Mesenchymal stem cell (in vitro differentiated cells and primary cell): Measurements from ENCODE around the gene SAXO1.

Experiments used
- DNase-seq: peaks from one replicate; pipeline ENCODE4 v3.0.0-alpha.2; 2013
- H2AFZ ChIP-seq: one replicate; pipeline ENCODE4 v1.6.1; 2013; ENCODE audit warnings: low read depth, mild to moderate bottlenecking, control low read depth, inconsistent platforms, low read length, moderate library complexity
- H2AK5ac ChIP-seq: 2 replicates; pipeline ENCODE4 v1.6.1; 2013; ENCODE audit warnings: low read length, moderate library complexity, mild to moderate bottlenecking, inconsistent platforms; ENCODE audit not compliant: severe bottlenecking
- H2BK120ac ChIP-seq: one replicate; pipeline ENCODE4 v1.6.1; 2013; ENCODE audit warnings: low read depth, mild to moderate bottlenecking, inconsistent platforms, low read length, moderate library complexity
- H2BK12ac ChIP-seq, 2 experiments: one replicate each; pipeline ENCODE4 v1.6.1; 2013; ENCODE audit warnings: inconsistent platforms in 2 of 2, low read length in 2 of 2, mild to moderate bottlenecking in 2 of 2, moderate library complexity in 2 of 2, control low read depth in 1 of 2
- H2BK15ac ChIP-seq: one replicate; pipeline ENCODE4 v1.6.1; 2013; ENCODE audit warnings: mild to moderate bottlenecking, low read depth, inconsistent platforms; ENCODE audit not compliant: poor library complexity, severe bottlenecking
- H2BK5ac ChIP-seq: 2 replicates; pipeline ENCODE4 v1.6.1; 2013; ENCODE audit warnings: low read depth, mild to moderate bottlenecking, low read length, control low read depth, inconsistent platforms; ENCODE audit not compliant: poor library complexity, severe bottlenecking
- H3K14ac ChIP-seq, 2 experiments: one replicate each; pipeline ENCODE4 v1.6.1; 2013; ENCODE audit warnings: inconsistent platforms in 2 of 2, low read length in 2 of 2, control low read depth in 1 of 2, mild to moderate bottlenecking in 1 of 2, moderate library complexity in 1 of 2
- H3K18ac ChIP-seq, 2 experiments: one replicate each; pipeline ENCODE4 v1.6.1; 2013; ENCODE audit warnings: inconsistent platforms in 2 of 2, low read length in 2 of 2, control low read depth in 1 of 2, low read depth in 1 of 2, mild to moderate bottlenecking in 1 of 2
- H3K23ac ChIP-seq, 2 experiments: one replicate each; pipeline ENCODE4 v1.6.1; 2013; ENCODE audit warnings: inconsistent platforms in 2 of 2, low read length in 2 of 2, mild to moderate bottlenecking in 2 of 2, moderate library complexity in 2 of 2, control low read depth in 1 of 2
- H3K27ac ChIP-seq: 2 replicates; pipeline ENCODE4 v1.5.1; 2013; ENCODE audit warnings: mild to moderate bottlenecking, moderate library complexity, low read length, control low read depth, inconsistent platforms; ENCODE audit not compliant: poor library complexity, severe bottlenecking
- H3K27me3 ChIP-seq, 2 experiments: 2 replicates each; pipeline versions ENCODE4 v1.6.1 to v1.7.0; 2013; ENCODE audit warnings: low read length in 2 of 2, mild to moderate bottlenecking in 2 of 2, moderate library complexity in 2 of 2, control low read depth in 1 of 2, inconsistent platforms in 1 of 2; ENCODE audit not compliant: control insufficient read depth in 1 of 2, insufficient read depth in 1 of 2
- H3K36me3 ChIP-seq, 2 experiments: 2 replicates each; pipeline versions ENCODE4 v1.6.1 to v1.7.0; 2013; ENCODE audit warnings: low read length in 2 of 2, control low read depth in 1 of 2, inconsistent platforms in 1 of 2, low read depth in 1 of 2, mild to moderate bottlenecking in 1 of 2; ENCODE audit not compliant: insufficient read depth in 2 of 2, control insufficient read depth in 1 of 2
- H3K4ac ChIP-seq, 2 experiments: one replicate each; pipeline ENCODE4 v1.6.1; 2013; ENCODE audit warnings: inconsistent platforms in 2 of 2, low read length in 2 of 2, mild to moderate bottlenecking in 2 of 2, moderate library complexity in 2 of 2, control low read depth in 1 of 2, low read depth in 1 of 2
- H3K4me1 ChIP-seq: 2 replicates; pipeline ENCODE4 v1.6.1; 2013; ENCODE audit warnings: low read depth, low read length, control low read depth; ENCODE audit not compliant: control insufficient read depth, insufficient read depth
- H3K4me2 ChIP-seq: 2 replicates; pipeline ENCODE4 v1.6.1; 2013; ENCODE audit warnings: low read length, mild to moderate bottlenecking, inconsistent platforms; ENCODE audit not compliant: poor library complexity, severe bottlenecking
- H3K4me3 ChIP-seq, 2 experiments: 2 replicates each; pipeline versions ENCODE4 v1.5.1 to v1.7.0; 2013; ENCODE audit warnings: low read length in 2 of 2, mild to moderate bottlenecking in 2 of 2, control low read depth in 1 of 2, low read depth in 1 of 2; ENCODE audit not compliant: insufficient read depth in 1 of 2
- H3K79me1 ChIP-seq: replicated peaks from 2 replicates; pipeline ENCODE4 v1.6.1; 2013; ENCODE audit warnings: mild to moderate bottlenecking, control low read depth, low read length, inconsistent platforms; ENCODE audit not compliant: poor library complexity, severe bottlenecking
- H3K9ac ChIP-seq: 2 replicates; pipeline ENCODE4 v1.7.0; 2013; ENCODE audit warnings: mild to moderate bottlenecking, low read length, moderate library complexity
- H3K9me3 ChIP-seq: 2 replicates; pipeline ENCODE4 v1.7.0; 2013; ENCODE audit warnings: mild to moderate bottlenecking, low read length; ENCODE audit not compliant: control insufficient read depth
- H4K8ac ChIP-seq: one replicate; pipeline ENCODE4 v1.6.1; 2013; ENCODE audit warnings: inconsistent platforms, mild to moderate bottlenecking, low read length, moderate library complexity
- H4K91ac ChIP-seq: one replicate; pipeline ENCODE4 v1.6.1; 2013; ENCODE audit warnings: mild to moderate bottlenecking, low read length, inconsistent platforms
- WGBS: methylation state at CpG from one replicate; pipeline ENCODE4 v1.1.7; 2013; ENCODE audit warnings: mixed read lengths; 5-methylcytosine and 5-hydroxymethylcytosine counted together

Gene SAXO1

DNA sequence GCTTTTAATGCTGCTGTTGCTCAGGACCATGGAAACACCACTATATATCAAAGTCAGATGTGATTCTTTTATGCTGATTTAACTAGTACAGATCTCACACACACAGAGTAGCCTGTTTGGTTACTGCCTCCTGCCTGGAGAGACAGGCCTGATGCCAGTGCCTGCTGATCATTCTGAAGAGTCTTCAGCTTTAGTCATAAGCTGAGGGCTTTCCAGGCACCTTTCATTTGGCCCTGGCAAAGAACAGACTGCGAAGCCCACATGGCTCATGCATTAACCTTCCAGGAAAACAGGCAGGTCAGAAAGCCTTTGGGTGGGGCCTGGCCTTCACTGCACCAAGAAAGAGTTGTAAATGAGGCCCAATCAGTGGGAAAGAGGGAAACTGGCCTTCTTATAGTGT is 144.7 kb downstream of the SAXO1 start:
- no peak overlapping the region for H2AK5ac ChIP-seq
- 95% methylated on average over 1 of the region's 1 CpG for WGBS
- H2BK120ac ChIP-seq: no peak overlapping the region
- peaks cover 8% of the 10 kb centered on the region for H3K4me1 ChIP-seq
- H3K27ac ChIP-seq: no peak overlapping the region
- H3K4ac ChIP-seq: no peak overlapping the region
- H3K36me3 ChIP-seq: peaks cover 9 to 94% of the 10 kb centered on the region in 2 experiments
- no peak overlapping the region for H3K14ac ChIP-seq
- no peak overlapping the region for H3K23ac ChIP-seq
- H4K91ac ChIP-seq: no peak overlapping the region
- peaks cover 10% of the 10 kb centered on the region for H3K9me3 ChIP-seq
- H3K4me3 ChIP-seq: no peak overlapping the region
- no peak overlapping the region for H3K4me2 ChIP-seq
- no peak overlapping the region for H2BK5ac ChIP-seq
- H2BK15ac ChIP-seq: no peak overlapping the region
- no peak overlapping the region for H2AFZ ChIP-seq
- H4K8ac ChIP-seq: no peak overlapping the region
- no peaks in the 10 kb centered on the region for H3K79me1 ChIP-seq
- no peak for DNase-seq
- H3K27me3 ChIP-seq: no peaks in the 10 kb centered on the region
- no peak overlapping the region for H3K9ac ChIP-seq
- no peak overlapping the region for H2BK12ac ChIP-seq
- no peak overlapping the region for H3K18ac ChIP-seq

DNA sequence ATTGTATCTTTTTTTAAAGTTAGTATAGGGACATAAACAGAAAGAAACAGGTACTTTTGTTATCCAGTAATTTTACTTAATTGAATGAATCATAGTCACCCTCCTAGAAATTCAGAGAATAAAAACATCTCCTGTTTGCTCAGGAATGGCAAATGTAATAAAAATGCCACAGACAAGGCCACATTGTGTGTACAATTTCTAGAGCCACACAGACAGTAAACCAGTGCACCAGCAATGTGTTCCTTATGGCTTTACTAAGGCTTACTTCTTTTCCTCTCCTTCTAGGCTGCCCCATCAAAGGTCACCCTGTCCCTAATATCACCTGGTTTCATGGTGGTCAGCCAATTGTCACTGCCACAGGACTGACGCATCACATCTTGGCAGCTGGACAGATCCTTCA is 145.5 kb downstream of the SAXO1 start:
- Histone ChIP-seq H2BK5ac (no peak overlapping the region), H3K4ac (no peak overlapping the region), H3K14ac (no peak overlapping the region), H3K9ac (no peak overlapping the region), H3K4me1 (peaks cover 8% of the 10 kb centered on the region), H3K36me3 (peaks cover 9 to 94% of the 10 kb centered on the region in 2 experiments), H3K79me1 (no peaks in the 10 kb centered on the region), H4K8ac (no peak overlapping the region), H2AK5ac (no peak overlapping the region), H3K27ac (no peak overlapping the region), H3K23ac (no peak overlapping the region), H3K27me3 (no peaks in the 10 kb centered on the region), H3K9me3 (peaks cover 8% of the 10 kb centered on the region), H4K91ac (no peak overlapping the region), H3K4me3 (no peak overlapping the region), H2AFZ (no peak overlapping the region), H3K18ac (no peak overlapping the region), H3K4me2 (no peak overlapping the region), H2BK12ac (no peak overlapping the region), H2BK15ac (no peak overlapping the region), H2BK120ac (no peak overlapping the region)
- DNase-seq: no peak
- WGBS: 96% methylated on average over 1 of the region's 1 CpG

DNA sequence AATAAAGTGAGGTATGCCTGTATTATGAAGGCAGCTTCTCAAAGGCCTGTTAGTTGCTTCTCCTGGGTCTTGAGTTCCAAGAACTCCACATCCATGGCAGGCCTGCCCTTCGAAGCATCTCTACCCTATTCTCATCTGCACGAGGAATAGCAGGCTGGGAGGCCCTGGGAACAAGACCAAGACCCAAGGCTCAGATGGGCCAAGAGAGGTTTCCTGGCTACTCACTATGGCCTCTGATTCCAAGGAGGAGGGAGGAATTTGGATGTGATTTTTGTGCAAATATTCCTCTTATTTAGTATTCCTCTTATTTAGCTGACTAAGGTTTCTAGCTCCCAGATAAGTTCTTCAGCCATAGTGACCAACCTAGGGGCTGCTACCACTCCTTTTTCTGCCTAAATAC is 151.3 kb downstream of the SAXO1 start:
- Histone ChIP-seq H3K4me1 (peaks cover 5% of the 10 kb centered on the region), H3K4ac (no peak overlapping the region), H2BK120ac (no peak overlapping the region), H2BK5ac (no peak overlapping the region), H2AK5ac (no peak overlapping the region), H2AFZ (no peak overlapping the region), H3K79me1 (peaks cover 4% of the 10 kb centered on the region), H2BK12ac (no peak overlapping the region), H3K9me3 (peaks cover 8% of the 10 kb centered on the region), H3K4me2 (no peak overlapping the region), H3K9ac (no peak overlapping the region), H3K14ac (no peak overlapping the region), H3K27ac (no peak overlapping the region), H4K91ac (no peak overlapping the region), H3K27me3 (no peaks in the 10 kb centered on the region), H4K8ac (no peak overlapping the region), H3K18ac (no peak overlapping the region), H3K23ac (no peak overlapping the region), H2BK15ac (no peak overlapping the region), H3K36me3 (peaks cover 0 to 88% of the 10 kb centered on the region in 2 experiments), H3K4me3 (no peak overlapping the region)
- no peak for DNase-seq
- no CpG with 5 or more reads among the region's 2 CpGs for WGBS

DNA sequence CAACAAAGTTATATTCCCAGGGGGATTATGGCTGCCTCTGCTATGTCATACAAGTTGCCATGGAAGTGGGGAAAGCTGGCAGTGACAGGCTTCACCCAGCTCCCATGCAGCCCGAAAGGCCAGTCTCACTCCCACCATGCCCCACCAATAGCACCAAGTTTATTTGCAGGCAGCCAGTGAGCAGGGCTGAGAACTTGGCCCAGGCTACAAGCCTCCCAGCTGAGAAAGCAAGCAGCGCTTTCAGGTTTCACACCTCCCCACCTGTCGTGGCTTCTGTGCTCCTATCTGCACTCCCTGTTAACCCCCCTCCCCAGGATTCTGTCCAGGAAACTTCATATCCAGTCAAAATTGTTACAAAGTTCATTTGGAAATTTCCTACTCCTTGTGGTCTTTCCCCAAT is 155.0 kb downstream of the SAXO1 start:
- no peak overlapping the region for H3K27ac ChIP-seq
- H2AK5ac ChIP-seq: no peak overlapping the region
- no peak overlapping the region for H4K91ac ChIP-seq
- H3K79me1 ChIP-seq: peaks cover 4% of the 10 kb centered on the region
- H3K4me2 ChIP-seq: no peak overlapping the region
- H2BK15ac ChIP-seq: no peak overlapping the region
- WGBS: 79% methylated on average over 3 of the region's 3 CpGs
- H3K23ac ChIP-seq: no peak overlapping the region
- no peaks in the 10 kb centered on the region for H3K27me3 ChIP-seq
- H2BK120ac ChIP-seq: no peak overlapping the region
- H3K14ac ChIP-seq: no peak overlapping the region
- H3K18ac ChIP-seq: no peak overlapping the region
- peaks cover under 1% of the 10 kb centered on the region for H3K9me3 ChIP-seq
- H3K4ac ChIP-seq: no peak overlapping the region
- H3K4me3 ChIP-seq: no peak overlapping the region
- H2BK12ac ChIP-seq: no peak overlapping the region
- no peak overlapping the region for H3K9ac ChIP-seq
- H2BK5ac ChIP-seq: no peak overlapping the region
- peaks cover 0 to 59% of the 10 kb centered on the region in 2 experiments for H3K36me3 ChIP-seq
- H2AFZ ChIP-seq: no peak overlapping the region
- no peak for DNase-seq
- peaks cover 5% of the 10 kb centered on the region for H3K4me1 ChIP-seq
- H4K8ac ChIP-seq: no peak overlapping the region
